Thyroid gland (tissue), 4 donors: ENCODE results near the gene NF2. TPM values are rescaled to one million over a fixed set of nuclear protein-coding genes. Genes with fewer than 3 reads are reported as not detected.
A peak's percentile ranks its signal among the peaks of the same experiment; 100 is the strongest.

ENCODE experiments used
- DNase-seq, 2 donors: peaks; one replicate each; pipeline ENCODE4 v3.0.0-alpha.2; 2019
- H3K27ac ChIP-seq, 3 donors: fragments of 200-600 bp; sonication (generic); 1 replicate in 2 of 3; 2 replicates in 1 of 3; pipeline ENCODE4 v1.5.1; 2016 to 2019; ENCODE audit warnings: mild to moderate bottlenecking in 1 of 3, moderate library complexity in 1 of 3
- H3K27me3 ChIP-seq: fragments of 200-600 bp; sonication (generic); one replicate; pipeline ENCODE4 v1.5.1; 2019
- H3K36me3 ChIP-seq, 2 donors: fragments of 200-600 bp; sonication (generic); one replicate each; pipeline ENCODE4 v1.5.1; 2016 to 2019
- H3K4me1 ChIP-seq, 2 donors: fragments of 200-600 bp; sonication (generic); one replicate each; pipeline ENCODE4 v1.5.1; 2017 to 2019
- H3K4me3 ChIP-seq, 3 donors: fragments of 200-600 bp; sonication (generic); replicated peaks in 1 of 3; 1 replicate in 2 of 3; 2 replicates in 1 of 3; pipeline ENCODE4 v1.5.1; 2016; ENCODE audit warnings: mild to moderate bottlenecking in 1 of 3
- H3K9me3 ChIP-seq: fragments of 200-600 bp; sonication (generic); one replicate; pipeline ENCODE4 v1.5.1; 2017
- CTCF ChIP-seq, 6 experiments: fragments of 200-600 bp in 3 of 6; fragments of 450-650 bp in 3 of 6; sonication (generic) in 3 of 6; IDR thresholded peaks; one replicate each; pipeline ENCODE4 v1.5.1; 2016 to 2019; ENCODE audit warnings: antibody characterized with exemption in 6 of 6, mild to moderate bottlenecking in 2 of 6, inconsistent platforms in 1 of 6, moderate library complexity in 1 of 6
- POLR2A ChIP-seq, 2 donors: fragments of 450-650 bp; IDR thresholded peaks; one replicate each; pipeline ENCODE4 v1.6.1; 2017; ENCODE audit warnings: antibody characterized with exemption in 2 of 2, mild to moderate bottlenecking in 2 of 2, moderate library complexity in 1 of 2
- WGBS, 2 donors: methylation state at CpG; one replicate each; pipeline ENCODE4 v1.1.5; 2017; 5-methylcytosine and 5-hydroxymethylcytosine counted together
- intact Hi-C: fragments of 100-400 bp; cut with DNase I; formaldehyde crosslinking; loops from one replicate; pipeline ENCODE4 v1.15.1; 2023
- total RNA-seq, 4 donors: library from RNA; depleted of rRNA; stranded (reverse); fragments of >200 nt; gene quantifications; one replicate each; pipeline ENCODE4 v1.2.3, GENCODE V29; 2016

The NF2 gene
- total RNA-seq, 4 donors from 2014 or later: 37.5 to 65.5 (median 51.6) TPM

GRCh38 chr22:29727131-29727523, 123.7 kb downstream of the NF2 start:
- H3K4me3 ChIP-seq: no peak overlapping the region
- peak; percentile 32 to 41 for DNase-seq
- no peaks in the 10 kb centered on the region for H3K36me3 ChIP-seq
- WGBS, 2 donors: 0 to 8% methylated on average over 5 to 10 of the region's 17 CpGs
- H3K4me1 ChIP-seq: no peaks in the 10 kb centered on the region
- no peaks in the 10 kb centered on the region for H3K9me3 ChIP-seq
- intact Hi-C loops: no loop called here
- TF ChIP-seq POLR2A (IDR thresholded peaks at IDR 0.05): no peak
- TF ChIP-seq CTCF (IDR thresholded peaks at IDR 0.05): peak in 2 of 6 experiments; percentile 11 to 41
- no peaks in the 10 kb centered on the region for H3K27me3 ChIP-seq
- H3K27ac ChIP-seq: no peak overlapping the region

- H3K9me3 ChIP-seq: no peaks in the 10 kb centered on the region
- no peak overlapping the region for H3K4me3 ChIP-seq
- 95 to 100% methylated on average over 1 to 20 of the region's 20 CpGs for WGBS, 2 donors
- intact Hi-C loops: no loop called here
- no peaks in the 10 kb centered on the region for H3K4me1 ChIP-seq
- no peak for DNase-seq
- H3K27ac ChIP-seq: no peak overlapping the region
- TF ChIP-seq CTCF (IDR thresholded peaks at IDR 0.05): no peak
- no peak for TF ChIP-seq POLR2A (IDR thresholded peaks at IDR 0.05)
- no peaks in the 10 kb centered on the region for H3K36me3 ChIP-seq
- no peaks in the 10 kb centered on the region for H3K27me3 ChIP-seq
Measured at GRCh38 chr22:29729161-29729560, 125.7 kb downstream of the NF2 start.

- 87 to 91% methylated on average over 16 to 18 of the region's 18 CpGs for WGBS, 2 donors
- no peak for DNase-seq
- Histone ChIP-seq H3K4me3 (no peak overlapping the region), H3K27me3 (no peaks in the 10 kb centered on the region), H3K4me1 (no peaks in the 10 kb centered on the region), H3K27ac (no peak overlapping the region), H3K9me3 (no peaks in the 10 kb centered on the region), H3K36me3 (no peaks in the 10 kb centered on the region)
- intact Hi-C loops: no loop called here
- TF ChIP-seq POLR2A (IDR thresholded peaks at IDR 0.05) (no peak), CTCF (IDR thresholded peaks at IDR 0.05) (no peak)
Measured at GRCh38 chr22:29731058-29731850, 127.8 kb downstream of the NF2 start.

GRCh38 chr22:29732883-29733282, 129.4 kb downstream of the NF2 start:
- H3K27ac ChIP-seq: no peak overlapping the region
- no peak for DNase-seq
- peaks cover 0 to 2% of the 10 kb centered on the region in 2 donors for H3K4me1 ChIP-seq
- H3K36me3 ChIP-seq: no peaks in the 10 kb centered on the region
- intact Hi-C loops: no loop called here
- WGBS, 2 donors: 89 to 97% methylated on average over 4 to 6 of the region's 6 CpGs
- H3K4me3 ChIP-seq: no peak overlapping the region
- no peaks in the 10 kb centered on the region for H3K9me3 ChIP-seq
- no peak for TF ChIP-seq POLR2A (IDR thresholded peaks at IDR 0.05)
- TF ChIP-seq CTCF (IDR thresholded peaks at IDR 0.05): no peak
- H3K27me3 ChIP-seq: no peaks in the 10 kb centered on the region

GRCh38 chr22:29733362-29734201, 130.1 kb downstream of the NF2 start:
- no peak overlapping the region for H3K27ac ChIP-seq
- DNase-seq: peak; percentile 12 to 42
- no peaks in the 10 kb centered on the region for H3K36me3 ChIP-seq
- TF ChIP-seq CTCF (IDR thresholded peaks at IDR 0.05): no peak
- no peak for TF ChIP-seq POLR2A (IDR thresholded peaks at IDR 0.05)
- no peak overlapping the region for H3K4me3 ChIP-seq
- no peaks in the 10 kb centered on the region for H3K9me3 ChIP-seq
- H3K27me3 ChIP-seq: no peaks in the 10 kb centered on the region
- H3K4me1 ChIP-seq: peaks cover 0 to 4% of the 10 kb centered on the region in 2 donors
- intact Hi-C loops: no loop called here
- WGBS, 2 donors: 69 to 74% methylated on average over 13 to 14 of the region's 19 CpGs
